HG03039 (cell line): Measurements from ENCODE around the gene SERPINA3.
"Not testable (repeated sequence)": the region's sequence is repeated elsewhere in the genome, so short reads cannot be mapped to it uniquely, and the experiment has no call there.

Source experiments
- ATAC-seq: cut with Tn5 transposase; IDR thresholded peaks from one replicate; pipeline ENCODE4 v1.9.1; 2021; ENCODE audit warnings: mild to moderate bottlenecking, moderate library complexity; ENCODE audit not compliant: unreplicated experiment

The SERPINA3 gene

DNA sequence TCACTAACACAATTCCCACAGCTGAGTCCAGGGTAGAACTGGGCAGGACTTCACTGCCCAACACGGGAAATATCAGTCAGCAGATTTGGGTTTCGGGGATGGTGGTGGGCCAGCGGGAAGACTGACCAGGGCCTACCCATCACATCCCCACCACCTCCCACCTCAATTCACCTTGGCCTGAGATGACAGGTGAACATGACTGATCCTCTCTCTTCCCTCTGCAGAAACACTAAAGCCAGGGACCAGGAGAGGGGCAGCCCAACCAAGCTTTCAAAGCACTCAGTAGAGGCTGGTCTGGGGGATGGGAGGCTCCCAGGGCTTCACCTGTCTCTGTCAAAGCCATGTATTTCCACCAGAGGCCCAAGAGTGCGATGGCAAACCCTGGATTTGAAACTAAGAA, 28.6 kb upstream of the SERPINA3 start:
- no peak for ATAC-seq

DNA sequence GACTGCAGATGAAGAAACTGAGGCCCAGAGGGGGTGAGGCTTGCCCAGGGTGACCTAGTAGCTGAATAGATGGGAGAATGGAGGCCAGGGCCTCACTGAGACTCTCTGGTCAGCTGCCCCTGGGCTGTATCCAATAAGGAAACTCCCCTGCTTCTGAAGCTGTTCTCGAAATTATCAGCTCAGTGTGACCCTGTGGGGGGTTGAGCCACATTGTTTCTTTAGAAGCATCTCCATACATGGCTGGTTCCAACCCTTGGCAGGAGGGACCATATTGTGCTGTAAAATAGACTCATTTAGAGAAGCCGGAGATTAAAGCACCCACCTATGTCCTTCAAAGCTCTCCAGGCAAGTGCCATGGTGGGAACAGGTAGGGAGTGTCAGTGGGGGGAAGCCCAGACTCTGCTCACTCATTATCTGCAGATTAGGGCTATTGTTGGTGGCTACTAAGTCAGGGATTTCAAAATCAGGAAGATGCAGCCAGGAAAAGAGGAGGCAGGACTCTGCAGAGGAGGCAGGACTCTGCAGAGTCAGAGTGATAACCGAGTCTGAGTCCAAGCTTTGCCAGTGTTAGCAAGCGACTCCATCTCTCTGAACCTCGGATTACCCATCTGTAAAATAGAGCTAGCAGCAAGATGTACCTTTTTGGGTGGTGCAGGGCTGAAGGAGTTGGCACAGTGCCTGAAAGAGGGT, 27.5 kb upstream of the SERPINA3 start:
- ATAC-seq, result no peak

DNA sequence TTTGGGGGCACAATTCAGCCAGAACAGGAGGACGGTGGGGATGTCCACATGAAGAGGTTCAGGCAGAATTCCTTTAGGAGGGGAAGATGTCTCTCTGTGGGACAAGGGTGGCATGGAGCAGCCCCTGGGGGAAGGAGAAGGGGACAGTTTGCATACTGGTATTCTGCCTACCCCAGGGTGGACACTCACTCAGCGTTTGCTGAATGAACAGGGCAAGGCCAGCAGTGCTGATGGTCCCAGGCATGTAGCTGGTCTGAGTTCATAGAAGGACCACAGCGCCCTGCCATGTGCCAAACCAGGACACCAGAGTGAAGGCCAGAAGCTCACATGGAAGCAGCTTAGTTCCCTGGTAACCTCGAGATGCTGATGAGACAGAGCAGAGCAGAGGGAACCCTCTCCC, 25.6 kb upstream of the SERPINA3 start:
- no peak for ATAC-seq

DNA sequence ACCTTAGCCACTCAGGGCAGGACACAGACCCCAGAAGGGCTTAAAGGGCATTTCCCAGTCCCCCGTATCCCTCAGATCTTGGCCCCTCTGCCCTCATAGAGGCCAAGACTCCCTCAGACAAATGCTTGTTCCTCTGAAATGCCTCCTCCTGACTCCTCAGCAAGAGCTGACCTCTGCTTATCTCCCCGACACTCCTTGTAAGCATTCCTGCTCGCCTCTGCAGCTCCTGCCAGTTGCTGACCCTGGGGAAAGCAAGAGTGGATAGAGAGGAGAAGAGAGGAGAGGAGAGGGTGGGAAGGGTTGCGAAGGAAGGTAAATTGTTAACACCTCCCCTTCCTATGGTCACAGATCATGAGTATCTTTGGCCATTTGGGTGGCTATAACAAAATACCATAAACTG, 23.9 kb upstream of the SERPINA3 start:
- no peak for ATAC-seq

DNA sequence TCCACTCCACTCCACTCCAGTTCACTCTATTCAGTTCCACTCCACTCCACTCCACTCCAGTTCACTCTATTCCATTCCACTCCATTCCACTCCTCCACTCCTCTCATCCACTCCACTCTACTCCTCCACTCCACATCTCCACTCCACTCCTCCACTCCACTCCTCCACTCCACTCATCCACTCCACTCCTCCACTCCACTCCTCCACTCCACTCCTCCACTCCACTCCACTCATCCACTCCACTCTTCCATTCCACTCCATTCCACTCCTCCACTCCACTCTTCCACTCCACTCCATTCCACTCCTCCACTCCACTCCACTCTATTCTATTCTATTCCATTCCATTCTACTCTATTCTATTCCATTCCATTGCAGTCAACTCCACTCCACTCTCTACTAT, 21.1 kb upstream of the SERPINA3 start:
- ATAC-seq, result no peak

DNA sequence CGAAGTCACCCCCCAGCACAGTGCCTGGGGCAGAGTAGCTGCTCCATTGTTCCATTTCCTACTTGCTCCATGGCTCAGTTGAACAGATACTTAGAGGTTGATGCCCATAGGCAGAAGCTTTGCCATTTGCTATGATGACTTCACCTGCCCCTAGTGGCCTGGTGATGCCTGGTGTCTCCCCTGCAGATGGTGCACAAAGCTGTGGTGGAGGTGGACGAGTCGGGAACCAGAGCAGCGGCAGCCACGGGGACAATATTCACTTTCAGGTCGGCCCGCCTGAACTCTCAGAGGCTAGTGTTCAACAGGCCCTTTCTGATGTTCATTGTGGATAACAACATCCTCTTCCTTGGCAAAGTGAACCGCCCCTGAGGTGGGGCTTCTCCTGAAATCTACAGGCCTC, 20.3 kb upstream of the SERPINA3 start:
- ATAC-seq, result no peak

DNA sequence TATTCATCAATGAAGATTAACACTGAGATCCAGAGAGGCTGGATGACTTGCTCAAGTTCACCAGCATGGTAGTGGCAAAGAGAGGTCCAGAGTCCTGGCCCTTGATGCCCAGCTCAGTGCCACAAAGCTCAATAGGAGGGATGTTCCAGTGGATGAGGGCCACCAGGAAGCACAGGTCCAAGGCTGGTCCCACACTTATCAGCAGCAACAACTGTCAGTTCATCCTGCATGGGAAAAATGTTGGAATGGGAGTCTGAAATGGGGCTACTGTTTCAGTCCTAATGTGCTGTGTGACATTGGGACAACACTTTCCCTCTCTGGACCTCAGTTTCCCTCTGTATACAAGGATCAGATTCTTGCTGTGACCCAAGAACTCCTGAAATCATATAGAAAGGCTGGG, 19.7 kb upstream of the SERPINA3 start:
- ATAC-seq, result no peak

DNA sequence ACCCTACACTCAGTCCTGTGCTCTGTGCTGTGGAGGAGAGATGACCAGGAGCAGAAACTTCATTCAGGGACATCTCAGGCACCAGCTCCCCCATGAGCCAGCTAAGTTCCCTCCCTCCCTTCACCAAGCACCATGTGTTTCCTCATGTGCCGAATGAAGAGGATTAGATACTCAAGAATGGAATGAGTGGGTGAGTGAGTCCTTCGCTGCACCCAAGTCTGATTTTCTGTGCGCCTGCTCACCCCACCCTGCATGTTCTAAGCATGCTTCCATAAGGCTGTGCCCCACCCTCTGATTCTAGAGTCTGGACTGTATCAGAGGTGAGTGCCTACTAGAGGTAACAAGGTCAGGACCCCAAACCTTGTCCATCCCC, 18.8 kb upstream of the SERPINA3 start:
- no peak for ATAC-seq

DNA sequence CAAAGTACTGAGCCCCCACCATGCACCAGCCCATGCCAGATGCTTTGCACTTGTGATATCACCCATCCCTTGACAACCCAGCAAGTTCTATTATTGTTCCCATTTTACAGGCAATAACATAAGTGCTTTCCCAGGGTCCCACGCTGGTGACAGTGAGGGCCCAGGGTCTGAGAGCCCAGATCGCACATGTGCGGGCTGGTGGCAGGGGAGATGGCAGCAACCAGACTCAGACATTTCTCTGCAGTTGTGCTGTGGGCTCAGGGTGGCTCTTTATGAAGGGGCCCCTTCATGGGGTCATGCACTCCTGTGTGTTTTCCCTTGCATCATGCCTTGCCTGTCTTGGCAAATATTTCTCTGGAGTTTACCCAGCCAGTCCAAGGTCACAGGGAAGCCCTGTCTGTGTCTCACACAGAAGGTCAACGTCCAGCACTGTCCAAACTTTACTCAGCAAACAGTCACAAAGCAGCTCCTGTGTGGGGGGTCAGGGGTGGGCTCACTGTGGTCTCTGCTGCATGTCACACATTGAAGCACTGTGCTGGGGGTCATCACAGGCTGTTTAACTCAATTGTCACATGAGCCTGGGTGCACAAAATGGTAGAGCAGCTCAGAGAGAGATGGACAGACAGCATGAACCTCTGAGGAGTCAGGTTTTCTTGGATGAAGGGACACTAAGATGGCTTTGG, 18.3 kb upstream of the SERPINA3 start:
- ATAC-seq, result no peak

DNA sequence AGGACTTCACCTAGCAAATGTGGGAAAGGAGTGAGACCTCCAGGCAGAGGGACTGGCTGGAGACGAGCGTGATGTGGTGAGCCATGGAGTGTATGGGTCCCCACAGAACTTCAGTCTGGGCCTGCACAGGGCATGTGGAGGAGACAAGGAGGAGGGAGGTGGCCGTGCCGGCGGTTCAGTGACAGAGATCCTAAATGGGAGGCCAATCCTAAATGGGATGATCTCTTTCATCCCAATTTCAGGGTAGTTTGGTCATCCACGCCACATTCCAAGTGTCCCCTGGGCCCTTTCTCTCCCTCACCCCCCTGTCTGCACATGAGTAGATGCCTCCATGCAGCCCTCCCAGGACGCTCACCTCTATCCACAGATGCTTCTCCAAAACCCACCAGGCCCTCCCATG, 17.8 kb upstream of the SERPINA3 start:
- ATAC-seq, result no peak

DNA sequence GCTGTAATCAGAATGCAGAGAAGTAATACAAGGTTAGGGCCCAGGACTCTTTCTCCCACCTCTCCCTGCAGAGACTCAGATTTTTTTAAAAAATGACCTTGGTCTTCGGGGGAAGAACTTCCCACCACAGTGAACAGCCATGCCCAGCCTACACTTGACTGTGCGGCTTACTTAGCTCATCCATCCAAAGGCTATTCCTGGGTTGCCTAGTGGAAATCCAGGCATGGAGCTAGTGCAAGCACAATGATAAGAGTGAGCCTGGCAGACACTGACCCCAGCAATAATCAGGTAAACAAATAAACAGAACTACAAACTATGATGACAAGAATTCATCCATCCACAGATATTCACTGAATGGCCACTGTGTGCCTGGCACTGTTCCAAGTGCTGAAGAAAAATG, 16.3 kb upstream of the SERPINA3 start:
- no peak for ATAC-seq

DNA sequence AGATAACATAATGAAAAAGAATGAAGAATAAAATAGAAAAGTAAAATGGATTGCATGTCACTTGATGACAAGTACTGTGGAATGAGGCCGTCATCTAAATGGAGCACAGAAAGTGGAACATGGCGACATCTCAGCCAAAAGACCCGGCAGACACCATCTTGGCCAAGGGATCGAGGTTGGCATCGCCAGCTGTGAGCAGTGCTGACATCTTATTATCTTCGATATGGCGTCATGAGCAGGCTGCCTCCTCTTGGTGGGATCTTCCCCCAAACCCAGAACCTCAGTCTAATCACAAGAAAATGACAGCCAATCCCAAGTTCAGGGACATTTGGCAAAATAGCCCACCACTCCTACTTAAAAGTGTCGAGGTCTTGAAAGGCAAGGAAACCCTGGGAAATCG, 15.8 kb upstream of the SERPINA3 start:
- no peak for ATAC-seq

DNA sequence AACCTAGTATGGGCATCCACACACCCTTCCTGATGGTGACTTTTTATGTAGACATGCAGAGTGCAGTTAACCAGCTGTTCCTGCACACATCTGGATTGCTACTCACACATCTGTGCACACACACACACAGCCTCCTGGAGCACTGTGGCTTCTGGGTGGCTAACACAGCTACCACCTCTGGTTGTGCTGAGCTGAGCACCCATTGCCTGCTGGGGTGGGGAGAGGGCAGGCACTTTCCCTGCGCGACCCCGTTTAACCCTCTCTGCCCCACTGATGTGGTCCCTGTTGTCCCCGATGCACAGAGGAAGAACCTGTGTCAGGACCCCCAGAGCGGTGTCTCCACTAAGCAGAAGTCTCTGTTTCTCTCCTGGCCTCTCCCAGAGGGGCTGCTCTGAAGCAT, 14.4 kb upstream of the SERPINA3 start:
- ATAC-seq, result no peak

DNA sequence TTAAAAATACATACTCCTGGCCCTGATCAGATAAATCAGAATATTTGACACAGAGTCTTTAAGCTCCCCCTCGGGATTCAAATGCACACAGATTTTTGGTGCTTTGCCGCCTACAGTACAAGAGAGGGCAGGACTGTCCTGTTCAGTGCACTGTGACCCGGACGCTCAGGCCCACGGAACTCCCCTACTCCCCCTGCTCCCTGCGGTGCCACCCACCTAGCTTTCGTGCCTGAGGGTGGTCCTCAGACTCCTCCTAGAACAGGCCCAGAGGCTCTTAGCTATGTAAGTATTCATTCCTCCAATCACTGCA, 13.7 kb upstream of the SERPINA3 start:
- ATAC-seq, result no peak

DNA sequence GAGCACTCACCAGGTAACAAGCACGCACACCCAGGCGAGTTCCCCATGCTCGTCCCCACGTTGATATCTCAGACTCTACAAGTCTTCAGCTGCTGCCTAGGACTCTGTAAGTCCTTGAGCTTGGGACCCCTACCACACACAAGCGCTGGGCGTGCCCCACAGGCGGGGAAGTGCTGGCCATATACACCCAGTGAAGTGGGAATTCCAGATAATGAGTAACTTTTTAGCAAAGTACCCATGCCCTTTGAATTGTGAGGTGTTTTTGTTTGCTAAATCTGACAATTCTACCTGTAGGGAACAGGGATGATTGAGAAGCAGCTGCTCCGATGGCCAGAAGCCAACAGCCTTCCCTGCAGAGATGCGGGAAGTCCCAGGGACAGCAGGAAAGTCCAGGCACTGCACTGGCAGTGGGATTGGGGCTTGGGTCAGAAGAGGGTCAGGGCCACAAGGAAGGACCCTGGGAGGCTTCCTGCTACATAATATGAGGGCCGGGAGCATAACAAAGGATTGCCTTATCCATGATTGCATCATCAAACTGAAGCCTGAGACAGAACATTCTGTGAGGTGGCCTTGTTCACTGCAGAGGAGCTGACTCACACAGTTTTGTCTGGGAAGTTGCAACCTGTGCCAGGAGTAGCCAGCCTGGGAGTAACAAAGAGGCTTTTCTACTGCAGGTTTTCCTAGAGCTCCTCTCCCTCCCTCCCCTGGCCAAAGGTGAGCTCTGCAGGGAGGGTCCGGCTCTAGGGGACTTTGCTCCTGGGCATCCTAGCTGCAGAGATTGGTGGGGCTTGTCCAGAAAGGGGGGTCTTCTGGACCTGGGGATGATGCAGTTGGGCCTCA, 13.2 kb upstream of the SERPINA3 start:
- ATAC-seq, result no peak

DNA sequence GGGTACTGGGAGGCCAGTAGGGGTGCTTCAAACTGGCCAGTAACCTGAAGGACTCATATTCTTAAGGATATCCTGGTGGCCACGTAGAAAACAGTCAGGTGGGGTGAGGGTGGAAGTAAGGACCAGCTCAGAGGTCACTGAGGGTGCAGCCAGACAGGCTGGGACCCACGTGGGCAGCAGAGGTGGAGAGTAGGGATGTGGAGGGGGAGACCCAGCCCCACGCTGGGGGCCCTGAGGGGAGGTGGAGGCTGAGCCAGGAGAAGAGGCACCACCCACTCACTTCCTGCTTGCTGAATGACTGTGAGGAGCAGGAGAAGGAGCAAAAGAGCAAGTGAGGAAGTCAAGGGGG, 12.6 kb upstream of the SERPINA3 start:
- ATAC-seq, result no peak

DNA sequence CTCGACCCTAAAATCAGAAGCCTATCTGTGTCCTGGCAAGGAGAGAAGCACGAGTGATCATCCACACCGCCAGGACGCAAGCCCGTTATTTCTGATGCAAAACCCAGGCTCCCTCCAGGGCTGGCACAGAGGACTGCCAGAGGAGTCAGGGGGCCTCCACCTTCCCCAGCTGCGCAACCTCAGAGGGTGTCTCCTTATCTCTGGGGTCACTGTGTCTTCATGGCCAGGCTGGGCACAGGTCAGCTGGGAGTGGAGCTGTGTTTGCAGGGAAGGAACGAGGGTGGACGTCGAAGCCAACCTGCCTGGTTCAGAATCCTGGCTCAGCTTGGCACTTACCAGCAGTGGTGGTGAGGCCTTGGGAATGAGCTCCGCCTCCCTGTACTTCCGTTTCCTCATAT, 12.0 kb upstream of the SERPINA3 start:
- no peak for ATAC-seq

DNA sequence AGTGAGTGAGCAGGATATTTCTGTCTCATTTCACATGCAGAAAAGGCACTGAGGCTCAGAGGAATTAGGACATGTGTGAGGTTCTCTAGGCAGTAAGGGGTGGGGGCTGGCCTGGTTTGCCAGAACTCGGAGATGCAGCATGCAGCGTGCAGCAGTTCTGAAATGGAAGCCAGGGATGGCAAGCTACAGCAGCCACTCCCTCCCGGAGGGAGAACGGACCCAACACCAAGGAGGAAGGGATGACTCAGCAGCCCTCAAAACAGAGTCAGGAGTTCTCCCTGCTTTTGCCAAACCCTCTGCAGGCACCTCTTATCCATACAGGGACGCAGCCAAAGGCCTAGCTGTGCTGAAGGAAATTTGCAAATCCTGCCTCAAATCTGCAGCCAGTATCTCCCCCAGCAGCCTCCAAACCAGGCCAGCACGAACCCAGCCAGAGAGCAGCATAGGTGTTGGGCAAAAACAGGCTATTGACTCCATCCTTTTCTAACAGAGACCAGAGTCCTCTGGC, 10.3 kb upstream of the SERPINA3 start:
- no peak for ATAC-seq

DNA sequence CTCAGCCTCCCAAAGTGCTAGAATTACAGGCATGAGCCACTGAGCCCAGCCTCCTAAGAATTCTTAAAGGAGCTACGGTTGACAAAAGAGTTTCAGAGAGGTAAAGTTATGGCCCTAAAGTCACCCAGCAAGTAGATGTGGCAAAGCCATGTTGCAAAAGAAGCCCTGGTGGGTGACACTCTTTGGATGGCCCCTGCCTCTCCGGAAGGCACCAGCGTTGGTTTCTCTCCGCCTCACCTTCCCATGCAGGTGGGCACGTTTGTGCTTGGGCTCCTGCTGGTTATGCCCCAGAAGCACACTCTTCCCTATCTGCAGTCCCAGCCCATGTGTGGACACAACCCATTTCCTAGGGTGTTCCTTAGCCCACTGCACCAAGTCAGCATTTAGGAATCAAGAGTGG, 9.5 kb upstream of the SERPINA3 start:
- ATAC-seq, result no peak

DNA sequence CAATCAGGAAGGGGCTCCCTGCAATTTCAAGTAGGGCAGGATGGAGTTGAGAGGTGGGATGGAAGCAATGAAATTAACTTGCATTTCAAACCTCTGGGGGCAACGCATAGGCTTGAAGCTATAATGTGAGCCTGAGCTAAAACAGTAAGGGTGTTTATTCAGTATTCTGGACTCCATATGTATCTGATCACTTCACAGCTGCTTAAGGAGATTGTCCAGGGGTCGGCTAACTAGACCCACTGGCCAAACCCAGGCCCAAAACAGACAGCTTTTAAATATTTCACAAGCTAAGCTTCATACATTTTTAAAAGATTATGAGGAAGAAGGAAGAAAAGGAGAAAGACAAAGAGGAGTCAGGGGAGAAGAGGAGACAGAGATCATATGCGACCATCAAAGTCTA, 6.8 kb upstream of the SERPINA3 start:
- ATAC-seq, result no peak

DNA sequence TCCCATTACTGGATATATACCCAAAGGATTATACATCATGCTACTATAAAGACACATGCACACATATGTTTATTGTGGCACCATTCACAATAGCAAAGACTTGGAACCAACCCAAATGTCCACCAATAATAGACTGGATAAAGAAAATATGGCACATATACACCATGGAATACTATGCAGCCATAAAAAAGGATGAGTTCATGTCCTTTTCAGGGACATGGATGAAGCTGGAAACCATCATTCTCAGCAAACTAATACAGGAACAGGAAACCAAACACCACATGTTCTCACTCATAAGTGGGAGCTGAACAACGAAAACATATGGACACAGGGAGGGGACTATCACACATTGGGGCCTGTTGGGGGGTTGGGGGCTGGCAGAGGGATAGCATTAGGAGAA, 3.2 kb upstream of the SERPINA3 start:
- ATAC-seq, result not testable (repeated sequence)

DNA sequence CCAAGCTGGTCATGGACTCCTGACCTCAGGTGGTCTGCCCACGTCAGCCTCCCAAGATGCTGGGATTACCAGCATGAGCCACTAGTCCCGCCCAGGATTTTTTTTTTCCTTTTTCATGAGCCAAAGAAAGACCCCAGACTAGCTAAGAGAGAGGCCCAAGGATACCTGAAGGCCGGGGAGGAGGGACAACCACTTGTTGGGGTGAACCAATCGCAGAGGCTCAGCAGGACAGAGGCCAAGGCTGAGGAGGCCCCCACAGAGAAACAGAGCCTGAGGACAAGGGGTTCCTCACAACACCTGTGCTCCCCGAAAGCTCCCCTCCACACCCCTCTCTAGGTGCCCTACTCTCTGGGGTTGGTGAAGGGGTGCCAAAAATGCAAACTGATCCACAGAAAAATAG, 1.0 kb upstream of the SERPINA3 start:
- ATAC-seq, result no peak
